NT2/D1 (cell line): ENCODE measurements around the gene ERCC1.

Experiments used
- DNase-seq: peaks from one replicate; pipeline ENCODE4 v3.0.0-alpha.2; 2011; ENCODE audit warnings: low read depth, low spot score
- H3K27me3 ChIP-seq: 2 replicates; pipeline ENCODE4 v1.6.0; 2011; ENCODE audit warnings: mild to moderate bottlenecking; ENCODE audit not compliant: insufficient read length, insufficient read depth
- H3K36me3 ChIP-seq: 2 replicates; pipeline ENCODE4 v1.6.1; 2011; ENCODE audit warnings: mild to moderate bottlenecking, low read length, mixed read lengths; ENCODE audit not compliant: insufficient read depth, insufficient read length
- H3K4me1 ChIP-seq: 2 replicates; pipeline ENCODE4 v1.5.1; 2011; ENCODE audit not compliant: insufficient read depth, insufficient read length
- H3K4me3 ChIP-seq: 2 replicates; pipeline ENCODE4 v1.5.1; 2011; ENCODE audit warnings: low read depth; ENCODE audit not compliant: insufficient read length
- H3K9ac ChIP-seq: 2 replicates; pipeline ENCODE4 v1.6.0; 2011; ENCODE audit warnings: low read depth; ENCODE audit not compliant: insufficient read length
- H3K9me3 ChIP-seq: 2 replicates; pipeline ENCODE4 v1.5.1; 2011; ENCODE audit warnings: mild to moderate bottlenecking, low read length; ENCODE audit not compliant: insufficient read depth
- SUZ12 ChIP-seq: IDR thresholded peaks from 2 replicates; pipeline ENCODE4 v1.6.1; 2011; ENCODE audit not compliant: insufficient read length, insufficient read depth; ENCODE audit errors: extremely low read depth
- YY1 ChIP-seq: IDR thresholded peaks from 2 replicates; pipeline ENCODE4 v1.6.1; 2011; ENCODE audit not compliant: insufficient read length, insufficient read depth
- ZNF274 ChIP-seq: IDR thresholded peaks from 2 replicates; pipeline ENCODE4 v1.6.1; 2011; ENCODE audit warnings: mild to moderate bottlenecking, low read depth, low read length

Gene ERCC1

GRCh38 chr19:45407091-45407375 lies 16.7 kb downstream of the ERCC1 start:
- Histone ChIP-seq H3K9me3 (no peaks in the 10 kb centered on the region), H3K4me1 (peaks cover 5% of the 10 kb centered on the region), H3K36me3 (peaks cover 30% of the 10 kb centered on the region), H3K4me3 (peak overlapping the region; percentile 99), H3K27me3 (no peaks in the 10 kb centered on the region), H3K9ac (peak overlapping the region; percentile 94)
- no peak for DNase-seq
- TF ChIP-seq YY1 (no peak), SUZ12 (no peak), ZNF274 (no peak)

GRCh38 chr19:45406226-45407090 lies 17.3 kb downstream of the ERCC1 start, which contains the start of gene POLR1G:
TSS of gene POLR1G (plus strand) at chr19:45406644. CDS start at chr19:45406697, 53 bp downstream.
- Histone ChIP-seq H3K27me3 (no peaks in the 10 kb centered on the region), H3K9me3 (no peaks in the 10 kb centered on the region), H3K4me1 (peaks cover 5% of the 10 kb centered on the region), H3K4me3 (peak within 1 kb of the TSS; percentile 99), H3K36me3 (peaks cover 32% of the 10 kb centered on the region), H3K9ac (peak within 1 kb of the TSS; percentile 94)
- TF ChIP-seq YY1 (no peak), SUZ12 (no peak), ZNF274 (no peak)
- DNase-seq, result no peak

GRCh38 chr19:45405435-45406225 lies 18.1 kb downstream of the ERCC1 start:
- Histone ChIP-seq H3K4me3 (peak overlapping the region; percentile 99), H3K36me3 (peaks cover 28% of the 10 kb centered on the region), H3K9ac (peak overlapping the region; percentile 94), H3K27me3 (no peaks in the 10 kb centered on the region), H3K9me3 (no peaks in the 10 kb centered on the region), H3K4me1 (peaks cover 5% of the 10 kb centered on the region)
- no peak for TF ChIP-seq SUZ12
- no peak for TF ChIP-seq YY1
- no peak for TF ChIP-seq ZNF274
- DNase-seq, result no peak

GRCh38 chr19:45404557-45405434 lies 18.9 kb downstream of the ERCC1 start, which contains the start of gene PPP1R13L:
TSS of gene PPP1R13L (minus strand) at chr19:45405069. CDS start at chr19:45398318, 6,751 bp downstream.
- Histone ChIP-seq H3K4me3 (peak within 1 kb of the TSS; percentile 99), H3K4me1 (peaks cover 7% of the 10 kb centered on the region), H3K9ac (peak within 1 kb of the TSS; percentile 94), H3K9me3 (no peaks in the 10 kb centered on the region), H3K27me3 (no peaks in the 10 kb centered on the region), H3K36me3 (peaks cover 28% of the 10 kb centered on the region)
- no peak for DNase-seq
- no peak for TF ChIP-seq SUZ12
- no peak for TF ChIP-seq YY1
- no peak for TF ChIP-seq ZNF274

GRCh38 chr19:45403781-45404556 lies 19.7 kb downstream of the ERCC1 start:
- Histone ChIP-seq H3K9me3 (no peaks in the 10 kb centered on the region), H3K36me3 (peaks cover 22% of the 10 kb centered on the region), H3K4me3 (peak overlapping the region; percentile 99), H3K4me1 (peaks cover 7% of the 10 kb centered on the region), H3K9ac (peak overlapping the region; percentile 77), H3K27me3 (no peaks in the 10 kb centered on the region)
- TF ChIP-seq SUZ12 (no peak), YY1 (no peak), ZNF274 (no peak)
- DNase-seq, result no peak

GRCh38 chr19:45403272-45403671 lies 20.4 kb downstream of the ERCC1 start:
- DNase-seq, result no peak
- H3K4me3 ChIP-seq, result no peak overlapping the region
- H3K27me3 ChIP-seq, result no peaks in the 10 kb centered on the region
- TF ChIP-seq SUZ12, result no peak
- no peak for TF ChIP-seq YY1
- no peak for TF ChIP-seq ZNF274
- peaks cover 15% of the 10 kb centered on the region for H3K36me3 ChIP-seq
- H3K9me3 ChIP-seq, result no peaks in the 10 kb centered on the region
- peaks cover 6% of the 10 kb centered on the region for H3K4me1 ChIP-seq
- H3K9ac ChIP-seq, result peak overlapping the region; percentile 58
